HG03565 (cell line): Measurements from ENCODE around the gene CACNB1.
"Not testable (repeated sequence)": the region's sequence is repeated elsewhere in the genome, so short reads cannot be mapped to it uniquely, and the experiment has no call there.

Experiments used
- ATAC-seq: cut with Tn5 transposase; IDR thresholded peaks from one replicate; pipeline ENCODE4 v1.9.1; 2021; ENCODE audit warnings: mild to moderate bottlenecking, moderate library complexity; ENCODE audit not compliant: unreplicated experiment

CACNB1 gene

GRCh38 chr17:39177256-39177655, 20.2 kb downstream of the CACNB1 start:
- no peak for ATAC-seq

- ATAC-seq = no peak
Measured at GRCh38 chr17:39175695-39176093, 21.8 kb downstream of the CACNB1 start.

GRCh38 chr17:39174920-39175694, 22.4 kb downstream of the CACNB1 start:
- ATAC-seq = no peak

- ATAC-seq = no peak
Measured at GRCh38 chr17:39173526-39174274, 23.8 kb downstream of the CACNB1 start.

GRCh38 chr17:39173080-39173479, 24.4 kb downstream of the CACNB1 start:
- ATAC-seq = no peak

- ATAC-seq = no peak
Measured at GRCh38 chr17:39171933-39172332, 25.5 kb downstream of the CACNB1 start.

GRCh38 chr17:39170558-39170957, 26.9 kb downstream of the CACNB1 start:
- no peak for ATAC-seq

- no peak for ATAC-seq
Measured at GRCh38 chr17:39170109-39170508, 27.4 kb downstream of the CACNB1 start.

GRCh38 chr17:39169518-39169917, 28.0 kb downstream of the CACNB1 start:
- no peak for ATAC-seq

GRCh38 chr17:39169101-39169500, 28.4 kb downstream of the CACNB1 start:
- ATAC-seq = no peak

- not testable (repeated sequence) for ATAC-seq
Measured at GRCh38 chr17:39168503-39168902, 29.0 kb downstream of the CACNB1 start.

GRCh38 chr17:39167476-39167875, 30.0 kb downstream of the CACNB1 start:
- ATAC-seq = no peak

- ATAC-seq = no peak
Measured at GRCh38 chr17:39166437-39167335, 30.8 kb downstream of the CACNB1 start.

GRCh38 chr17:39165841-39166349, 31.6 kb downstream of the CACNB1 start, which contains the start of gene ARL5C:
TSS of gene ARL5C (minus strand) at chr17:39166161. CDS start at chr17:39165760, 401 bp downstream.
- ATAC-seq = no peak

GRCh38 chr17:39165178-39165840, 32.2 kb downstream of the CACNB1 start:
- ATAC-seq = no peak

GRCh38 chr17:39164675-39165143, 32.8 kb downstream of the CACNB1 start:
- ATAC-seq = no peak

GRCh38 chr17:39161962-39162361, 35.5 kb downstream of the CACNB1 start:
- no peak for ATAC-seq

GRCh38 chr17:39158623-39159022, 38.8 kb downstream of the CACNB1 start:
- ATAC-seq = no peak

- no peak for ATAC-seq
Measured at GRCh38 chr17:39156491-39156890, 41.0 kb downstream of the CACNB1 start.

- no peak for ATAC-seq
Measured at GRCh38 chr17:39155654-39156053, 41.8 kb downstream of the CACNB1 start.
